DMS114 treated with DMSO at 0.1 percent for 48 hours (cell line): ENCODE results near the gene SMIM5.
A peak's percentile ranks its signal among the peaks of the same experiment; 100 is the strongest.

ENCODE experiments used
- DNase-seq: peaks from one replicate; lab custom pipeline; 2025; ENCODE audit not compliant: unreplicated experiment; lab: John Stamatoyannopoulos, UW

The SMIM5 gene

DNA sequence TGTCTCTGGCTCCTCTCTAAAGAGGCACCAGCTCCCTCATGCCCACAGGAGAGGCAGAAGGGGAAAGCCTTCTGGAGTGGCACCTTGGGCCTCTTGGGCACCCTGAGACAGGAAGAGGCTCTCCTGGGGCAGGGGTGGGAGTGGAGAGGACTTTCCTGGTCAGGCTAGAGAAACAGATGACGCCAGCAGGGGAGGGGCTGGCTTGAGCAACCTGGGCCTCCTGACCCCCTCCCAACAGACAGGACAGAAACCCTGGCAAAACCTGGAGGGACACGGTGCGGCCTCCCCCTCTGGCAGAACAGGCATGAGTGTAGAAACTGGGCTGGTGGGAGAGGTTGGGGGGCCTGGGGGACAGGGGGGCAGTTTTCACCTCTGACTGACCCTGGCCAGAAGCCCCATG, 6.1 kb downstream of the SMIM5 start:
- DNase-seq, result no peak

DNA sequence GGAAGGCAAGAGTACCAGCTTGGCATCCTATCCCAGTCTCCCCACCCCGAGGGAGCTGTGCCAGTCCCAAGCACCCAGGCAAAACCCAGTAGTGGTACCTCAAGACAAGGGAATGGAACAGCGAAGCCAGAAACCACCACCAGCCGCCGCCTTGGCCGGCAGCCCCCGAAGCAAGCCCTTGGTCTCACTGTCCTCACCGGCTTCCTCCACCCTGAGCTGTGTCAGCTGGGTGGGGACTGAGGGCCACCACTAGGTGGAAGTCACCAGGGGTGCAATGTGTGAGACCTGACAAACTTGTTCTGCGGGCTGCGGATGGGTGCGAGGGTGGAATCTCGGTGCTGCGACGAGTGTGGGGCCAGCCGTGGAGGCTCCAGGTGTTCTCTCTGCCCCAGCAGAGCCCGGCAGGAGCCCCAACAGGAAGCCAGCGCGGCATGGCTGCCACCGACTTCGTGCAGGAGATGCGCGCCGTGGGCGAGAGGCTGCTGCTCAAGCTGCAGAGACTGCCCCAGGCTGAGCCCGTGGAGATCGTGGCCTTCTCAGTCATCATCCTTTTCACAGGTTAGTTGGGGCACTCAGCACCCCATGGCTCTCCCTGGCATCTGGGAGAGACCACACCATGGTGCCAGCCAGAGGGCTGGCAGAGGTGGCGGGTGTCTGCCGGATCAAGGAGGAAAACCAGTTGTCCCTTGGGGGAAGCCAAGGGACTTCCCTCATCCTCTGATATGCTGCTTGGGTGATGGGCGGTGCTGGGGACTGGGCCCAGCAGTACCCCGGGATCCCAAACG, 6.7 kb downstream of the SMIM5 start:
- DNase-seq, result no peak

DNA sequence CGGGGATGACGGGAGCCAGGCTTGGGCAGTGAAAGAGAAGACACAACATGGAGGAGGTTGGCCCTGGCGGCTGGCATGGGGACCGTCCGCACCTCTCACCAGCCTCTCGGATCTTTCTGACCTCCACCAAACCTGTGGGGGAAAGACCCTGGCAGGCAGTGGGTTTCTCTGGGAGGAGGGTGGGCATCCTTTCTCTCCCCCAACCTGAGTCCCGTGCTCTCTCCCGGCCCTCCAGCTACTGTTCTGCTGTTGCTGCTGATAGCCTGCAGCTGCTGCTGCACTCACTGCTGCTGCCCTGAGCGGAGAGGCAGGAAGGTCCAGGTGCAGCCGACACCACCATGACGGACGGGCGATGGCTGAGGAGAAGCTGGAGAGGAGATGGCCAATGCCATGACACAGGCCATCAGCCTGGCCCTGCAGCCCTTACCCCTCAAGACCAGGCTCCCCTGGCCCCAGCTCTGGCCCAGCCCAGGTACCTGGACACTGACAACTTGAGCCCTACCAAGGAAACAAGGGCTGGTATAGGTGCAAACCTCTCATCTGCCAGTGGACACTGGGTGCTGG, 7.4 kb downstream of the SMIM5 start:
- DNase-seq, result no peak

DNA sequence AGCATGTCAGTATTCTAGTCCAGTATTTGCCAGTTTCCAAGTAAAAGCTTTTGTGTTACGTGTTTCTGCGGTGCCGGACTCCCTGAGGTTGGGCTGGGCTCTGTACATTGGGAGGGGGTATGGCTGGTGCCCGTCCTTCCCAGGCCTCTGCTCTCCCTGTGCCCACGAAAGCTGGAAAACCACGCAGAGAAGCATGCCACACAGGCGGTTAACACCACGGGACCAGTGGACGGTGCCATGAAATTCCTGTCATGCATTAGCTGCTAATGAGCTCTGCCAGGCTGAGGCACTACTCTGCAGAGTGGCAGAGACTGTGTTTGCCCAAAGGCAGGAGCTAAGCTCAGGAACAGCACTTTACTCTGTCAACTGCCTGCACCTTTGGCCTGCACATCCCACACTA, 8.1 kb downstream of the SMIM5 start:
- no peak for DNase-seq

DNA sequence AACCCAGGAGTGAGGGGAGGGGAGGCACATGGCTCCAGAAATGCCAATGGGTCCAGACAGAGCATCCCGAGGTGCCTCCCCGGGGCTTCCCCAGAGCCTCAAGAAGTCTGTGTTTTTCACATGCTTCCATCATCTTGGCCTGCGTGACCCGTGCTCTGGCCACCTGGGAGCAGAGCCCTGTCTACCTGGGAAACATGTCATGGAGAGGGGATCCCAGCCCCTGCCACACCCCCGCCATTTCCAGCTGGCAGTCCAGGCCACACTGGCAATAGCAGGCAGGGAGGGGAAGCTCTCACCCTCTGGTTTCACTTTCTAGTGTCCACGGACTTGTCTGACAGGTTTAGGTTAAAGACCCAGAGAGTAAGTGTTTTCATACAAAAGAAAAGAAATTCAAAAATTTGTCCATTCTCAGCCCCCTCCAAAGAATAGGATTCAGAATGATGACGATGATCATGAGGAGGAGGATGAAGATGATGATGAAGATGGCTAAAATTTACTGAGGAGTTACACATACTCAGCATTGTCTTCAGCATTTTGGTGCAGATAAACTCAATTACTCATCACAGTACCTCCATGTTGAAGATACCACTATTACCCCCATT, 9.0 kb downstream of the SMIM5 start:
- DNase-seq, result no peak

DNA sequence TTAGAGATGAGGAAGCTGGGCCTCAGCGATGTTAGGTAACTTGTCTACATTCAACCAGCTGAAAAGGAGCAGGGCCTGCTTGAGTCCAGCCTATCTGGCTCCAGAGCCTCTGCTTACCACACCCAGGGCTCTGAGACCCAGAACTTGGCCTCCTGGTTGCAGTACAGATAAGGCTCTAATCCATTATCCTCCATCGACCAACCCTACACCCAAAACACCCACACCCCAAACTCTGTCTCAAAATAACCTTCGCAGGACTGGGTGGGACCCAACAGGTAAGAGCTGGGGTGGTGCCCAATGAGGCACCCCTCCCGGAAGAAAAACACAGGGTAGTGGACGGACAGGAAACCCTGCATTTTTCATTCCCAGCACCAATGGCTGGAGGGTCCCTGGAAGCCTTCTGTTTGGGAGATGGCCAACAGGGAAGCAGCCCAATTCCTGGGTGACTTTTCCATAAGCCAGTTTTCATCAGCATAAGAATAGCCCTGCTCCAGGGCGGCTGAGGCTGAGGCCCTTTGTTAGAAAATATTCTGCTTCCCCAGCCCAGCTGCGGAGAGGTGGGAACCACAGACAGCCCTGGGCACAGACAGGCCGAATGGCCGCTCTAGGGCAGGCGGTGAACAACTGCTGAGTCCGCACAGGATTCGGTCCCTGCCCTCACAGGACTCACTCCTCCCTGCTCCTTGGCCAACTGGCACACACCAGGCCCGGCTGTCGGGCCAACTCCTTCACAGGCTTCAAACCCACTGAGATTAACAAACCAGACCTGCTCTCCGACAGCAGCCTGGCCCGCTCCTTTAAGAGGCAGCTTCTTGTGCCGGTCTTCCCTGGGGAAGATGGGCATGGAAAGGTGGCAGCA, 9.8 kb downstream of the SMIM5 start:
- DNase-seq, result no peak

DNA sequence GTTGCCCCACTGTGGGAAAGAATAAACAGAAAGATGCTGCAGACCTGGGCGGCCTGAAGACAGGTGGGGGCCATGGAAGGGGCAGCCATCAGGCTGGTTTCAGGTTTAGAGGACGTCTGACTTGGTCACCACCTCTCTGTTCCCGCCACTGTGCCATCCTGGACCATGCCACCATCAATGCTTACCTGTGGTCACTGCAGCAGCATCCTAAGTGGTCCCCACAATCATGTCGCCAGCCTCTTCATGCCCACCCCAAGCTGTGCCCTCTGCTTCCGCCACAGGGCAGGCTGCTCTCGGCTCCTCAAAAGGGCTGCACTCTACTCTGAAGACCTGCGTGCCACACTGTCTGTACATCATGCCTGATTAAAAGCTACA, 10.4 kb downstream of the SMIM5 start:
- no peak for DNase-seq

DNA sequence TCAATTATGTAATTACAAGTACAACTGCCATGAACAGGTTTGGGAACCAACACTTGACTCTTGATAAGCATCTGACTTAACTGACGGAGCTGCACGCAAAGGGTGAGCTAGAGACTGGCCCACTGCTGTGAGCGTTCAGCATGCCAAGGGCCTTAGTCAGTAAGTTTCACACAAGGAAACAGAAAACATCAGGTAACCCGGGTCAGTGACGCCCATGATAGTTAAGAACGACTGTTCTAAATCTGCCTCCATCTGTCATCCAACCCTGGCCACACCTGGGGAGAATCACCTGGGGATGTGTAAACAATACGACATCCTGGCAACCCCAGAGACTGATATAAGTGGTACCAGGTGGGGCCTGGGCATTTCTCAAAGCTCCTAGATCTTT, 12.3 kb downstream of the SMIM5 start:
- DNase-seq, result no peak

DNA sequence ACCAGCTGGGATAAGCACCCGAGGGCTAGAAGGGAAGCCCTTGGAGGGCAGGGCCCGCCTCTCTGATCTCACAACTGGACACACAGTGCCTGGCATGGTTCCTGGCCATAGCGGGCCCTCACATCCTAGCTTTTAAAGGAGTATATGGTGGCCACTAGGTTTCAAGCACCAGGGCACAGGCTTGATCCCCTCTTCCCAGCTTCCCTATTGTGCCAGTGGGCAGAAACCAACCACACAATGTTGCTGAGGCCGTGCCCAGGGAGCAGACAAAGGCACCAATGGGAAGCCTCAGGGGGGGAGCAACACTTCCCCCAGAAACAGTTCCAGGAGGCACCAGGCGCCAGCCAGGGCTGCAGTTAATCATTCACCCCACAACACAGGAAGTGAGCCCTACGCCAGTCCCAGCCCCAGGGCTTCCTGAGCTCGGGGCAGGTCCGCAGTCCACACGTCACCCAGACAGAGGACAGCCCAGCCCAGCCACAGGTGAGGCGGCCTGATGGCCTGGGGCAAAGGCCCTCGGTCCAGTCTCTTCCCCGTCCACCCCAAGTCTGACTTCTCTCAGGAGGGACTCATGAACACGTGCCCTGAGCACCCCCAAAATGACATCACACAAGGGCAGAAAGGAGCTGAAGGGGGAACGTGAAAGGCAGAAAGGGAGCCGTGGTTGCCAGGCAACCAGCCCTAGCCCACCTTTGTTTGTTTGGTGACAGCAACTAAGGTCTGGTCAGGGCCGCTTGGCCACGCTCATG, 12.8 kb downstream of the SMIM5 start:
- no peak for DNase-seq

DNA sequence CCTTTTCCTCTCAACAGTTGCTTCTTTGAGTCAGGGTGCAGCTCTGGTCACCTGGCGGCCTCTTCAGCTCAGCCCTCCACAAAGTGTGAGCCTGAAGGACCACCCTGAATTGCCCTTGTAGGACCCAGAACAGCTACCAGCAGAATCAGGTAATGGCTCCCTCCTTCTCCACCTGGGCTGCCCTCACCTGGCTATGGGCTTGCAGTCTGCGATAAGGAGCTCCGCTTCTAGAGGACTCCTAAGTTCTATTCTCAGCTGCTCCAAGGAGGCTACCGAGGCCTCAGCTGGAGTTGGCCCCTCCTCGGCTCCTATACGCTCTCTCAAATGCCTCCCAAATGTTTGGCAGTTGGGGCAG, 13.4 kb downstream of the SMIM5 start:
- DNase-seq, result no peak

DNA sequence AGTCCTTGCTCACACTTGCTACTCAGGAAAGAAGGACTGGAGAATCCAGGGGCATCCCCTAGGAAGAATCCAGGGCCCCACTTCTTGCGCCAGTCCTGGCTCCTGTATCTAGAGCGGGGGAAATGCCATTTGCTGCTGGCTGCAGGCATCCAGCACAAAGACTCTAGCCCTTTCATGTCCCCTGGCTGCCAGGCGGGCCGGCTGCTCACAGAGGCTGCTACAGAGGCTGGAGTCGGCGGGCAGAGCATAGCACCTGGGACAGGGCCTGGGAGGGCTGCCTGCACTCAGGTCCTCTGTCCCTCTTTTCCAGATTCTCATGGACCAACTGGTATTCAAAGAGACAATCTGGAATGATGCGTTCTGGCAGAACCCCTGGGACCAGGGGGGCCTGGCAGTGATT, 13.8 kb downstream of the SMIM5 start:
- no peak for DNase-seq

DNA sequence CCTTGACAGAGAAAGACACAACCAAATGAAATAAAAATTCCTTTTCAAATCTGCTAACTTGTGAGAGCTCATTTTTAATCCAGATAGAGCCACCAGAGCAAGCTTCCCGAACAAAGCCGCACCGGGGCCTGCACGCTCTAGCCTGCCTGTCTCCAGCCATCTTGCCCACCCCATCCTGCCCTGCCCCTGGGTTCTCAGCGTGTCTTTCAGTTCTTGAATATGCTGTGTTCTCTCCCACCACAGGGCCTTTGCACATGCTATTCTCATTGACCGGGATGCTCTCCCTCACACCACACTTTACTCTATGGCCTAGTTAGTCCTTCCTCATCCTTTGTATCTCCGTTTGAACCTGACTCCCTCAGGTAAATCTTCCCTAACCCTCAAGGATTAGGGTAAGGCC, 14.7 kb downstream of the SMIM5 start:
- no peak for DNase-seq

DNA sequence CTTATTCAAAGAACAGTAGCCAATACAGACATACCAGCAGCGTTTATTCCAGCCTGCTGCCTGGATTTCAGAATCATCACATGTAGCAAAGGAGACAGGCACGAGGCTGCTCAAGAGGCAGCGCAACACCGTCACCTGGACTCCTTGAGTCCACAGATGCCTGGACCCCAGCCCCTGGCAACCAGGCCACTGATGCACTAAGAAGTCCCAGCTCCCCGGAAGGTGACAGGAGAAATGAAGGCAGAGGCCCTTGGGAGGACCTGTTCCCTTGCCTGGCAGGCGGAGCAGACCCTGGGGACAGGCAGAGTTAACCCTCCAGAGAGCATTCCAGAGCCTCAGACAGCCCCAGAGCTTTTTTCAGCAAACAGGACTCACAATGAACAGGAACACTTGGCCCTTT, 16.5 kb downstream of the SMIM5 start:
- no peak for DNase-seq

DNA sequence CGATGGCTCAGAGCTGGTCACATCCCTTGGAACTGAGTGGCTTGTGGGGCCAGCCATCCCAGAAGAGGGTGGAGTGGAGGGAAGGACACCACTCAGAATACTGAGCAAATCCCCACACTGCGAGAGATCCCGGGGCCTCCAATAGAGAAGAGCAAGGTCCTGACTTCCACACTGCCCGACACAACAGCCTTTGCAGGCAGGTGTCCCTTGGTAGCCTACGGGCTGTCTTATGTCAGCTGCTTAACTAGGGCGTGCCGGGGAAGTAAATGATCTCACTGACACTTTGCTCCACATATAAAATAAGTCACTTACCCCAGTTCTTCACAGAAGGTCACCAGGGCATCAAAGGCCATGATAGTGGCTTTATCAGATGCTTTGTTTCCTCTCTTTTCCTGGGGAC, 17.6 kb downstream of the SMIM5 start:
- no peak for DNase-seq

DNA sequence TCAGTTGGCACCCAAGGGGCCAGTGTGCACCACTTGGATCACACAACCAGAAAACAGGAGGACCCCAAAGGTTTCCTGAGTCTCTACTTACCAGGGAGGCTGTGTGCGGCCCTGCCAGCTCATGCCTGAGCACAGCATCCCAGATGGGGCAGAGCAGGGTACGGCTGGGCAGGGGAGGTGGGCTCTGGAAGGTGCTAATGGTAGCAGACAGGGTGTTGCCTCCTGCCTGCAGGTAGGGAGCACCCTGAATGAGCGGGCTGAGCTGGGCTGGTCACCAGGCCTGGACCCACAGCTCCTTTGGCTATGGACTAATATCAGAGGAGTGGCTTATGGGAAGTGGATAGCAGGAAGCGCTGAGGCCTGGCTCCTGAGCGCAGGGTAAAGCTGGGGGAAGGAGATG, 19.1 kb downstream of the SMIM5 start:
- DNase-seq, result no peak

DNA sequence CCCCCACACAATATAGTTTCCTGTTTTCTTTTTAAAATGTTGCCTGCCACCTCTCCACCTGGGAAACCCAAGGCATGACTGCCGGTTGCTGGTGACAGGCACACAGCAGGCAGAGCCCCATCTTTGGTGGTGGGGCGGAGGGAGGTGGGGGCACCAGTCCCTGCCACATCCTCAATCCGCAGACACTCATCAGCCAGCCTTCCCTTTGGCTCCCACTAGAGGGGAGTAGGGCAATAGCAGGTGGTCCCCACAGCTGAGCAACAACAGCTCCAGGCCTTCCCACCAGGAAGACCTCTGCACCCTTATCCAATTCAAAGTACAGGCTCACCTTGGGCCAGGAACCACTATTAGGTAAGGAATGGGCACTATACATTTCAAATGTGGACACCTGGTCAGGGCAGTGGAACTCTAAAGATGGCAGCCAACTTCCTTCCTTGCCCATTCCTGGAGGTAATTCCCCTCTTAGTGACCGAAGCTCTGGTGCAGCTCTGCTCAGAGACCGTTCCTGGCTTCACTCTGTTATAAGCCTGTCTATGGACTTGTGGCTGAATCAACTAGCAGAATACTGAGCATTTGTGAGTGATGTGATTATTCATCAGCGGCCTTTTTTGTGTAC, 19.8 kb downstream of the SMIM5 start:
- DNase-seq, result peak; percentile 8

DNA sequence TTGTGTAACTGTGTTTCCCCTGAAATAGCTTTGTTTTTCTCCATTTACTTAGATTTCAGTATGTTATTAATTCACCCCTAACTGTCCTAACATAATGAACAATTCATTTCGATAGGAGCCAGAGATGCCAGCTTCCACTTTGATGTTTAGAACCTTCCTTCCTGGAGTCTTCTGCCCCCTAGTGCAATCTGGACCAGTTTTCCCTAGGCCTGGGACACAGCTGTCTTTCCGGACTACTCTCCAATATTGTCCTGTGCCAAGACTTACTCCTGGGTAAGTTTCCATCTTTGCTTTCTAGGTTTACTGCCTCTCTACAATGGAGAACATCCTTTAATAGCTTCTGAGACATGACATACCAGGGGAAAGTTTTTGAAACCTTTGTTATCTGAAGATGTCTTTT, 20.9 kb downstream of the SMIM5 start:
- no peak for DNase-seq

DNA sequence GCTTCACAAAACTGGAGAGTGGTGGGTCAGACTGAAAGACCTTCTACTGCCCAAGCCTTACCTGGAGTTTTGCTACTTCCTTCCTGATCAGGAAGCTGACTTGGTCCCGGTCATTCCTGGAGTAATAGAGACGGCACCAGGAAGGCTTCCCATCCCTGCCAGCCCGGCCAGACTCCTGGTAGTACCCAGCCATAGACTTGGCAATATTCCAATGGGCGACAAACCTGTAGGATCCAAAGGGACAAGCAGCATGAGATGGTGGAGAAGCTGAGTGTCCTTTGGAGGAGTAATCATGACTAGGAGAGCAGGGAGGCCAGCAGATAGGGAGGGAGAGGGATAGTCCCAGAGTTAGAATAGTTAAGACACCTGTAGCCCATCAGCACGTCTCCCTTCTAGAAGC, 25.0 kb downstream of the SMIM5 start:
- no peak for DNase-seq

DNA sequence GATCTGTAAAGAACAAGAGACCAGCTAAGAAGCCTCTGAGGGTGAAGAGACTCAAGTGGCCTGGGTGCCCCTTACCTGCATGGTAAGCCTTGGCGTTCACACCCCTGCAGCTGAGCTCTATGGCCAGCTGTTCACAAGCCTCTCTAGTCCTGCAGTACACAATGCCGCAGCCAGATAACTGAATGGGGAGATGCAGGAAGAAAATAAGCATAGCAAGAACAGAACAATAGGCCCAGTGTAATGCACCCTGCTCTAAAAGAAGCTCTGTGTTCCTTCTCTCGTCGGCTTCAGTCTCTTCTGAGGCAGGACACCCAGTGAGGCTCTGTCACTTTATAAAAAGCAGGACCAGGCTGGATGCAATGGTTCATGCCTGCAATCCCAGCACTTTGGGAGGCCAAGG, 28.3 kb downstream of the SMIM5 start:
- DNase-seq, result no peak

DNA sequence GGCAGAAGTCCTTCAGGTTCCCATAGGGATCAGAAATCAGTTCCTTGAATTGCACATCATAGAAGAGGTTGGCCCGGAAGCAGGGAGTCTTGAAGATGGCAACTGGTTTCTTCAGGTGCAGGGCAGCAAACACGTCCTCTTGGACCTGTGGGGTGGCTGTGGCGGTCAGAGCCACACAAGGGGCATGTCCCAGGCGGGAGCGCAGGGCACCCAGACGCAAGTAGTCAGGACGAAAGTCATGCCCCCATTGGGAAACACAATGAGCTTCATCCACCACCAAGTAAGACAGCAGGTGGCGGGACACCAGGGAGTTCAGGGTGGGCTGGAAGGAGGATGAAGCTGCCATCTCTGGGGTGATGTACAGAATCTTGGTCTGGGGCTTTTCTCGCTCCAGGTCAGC, 29.3 kb downstream of the SMIM5 start:
- DNase-seq, result no peak

DNA sequence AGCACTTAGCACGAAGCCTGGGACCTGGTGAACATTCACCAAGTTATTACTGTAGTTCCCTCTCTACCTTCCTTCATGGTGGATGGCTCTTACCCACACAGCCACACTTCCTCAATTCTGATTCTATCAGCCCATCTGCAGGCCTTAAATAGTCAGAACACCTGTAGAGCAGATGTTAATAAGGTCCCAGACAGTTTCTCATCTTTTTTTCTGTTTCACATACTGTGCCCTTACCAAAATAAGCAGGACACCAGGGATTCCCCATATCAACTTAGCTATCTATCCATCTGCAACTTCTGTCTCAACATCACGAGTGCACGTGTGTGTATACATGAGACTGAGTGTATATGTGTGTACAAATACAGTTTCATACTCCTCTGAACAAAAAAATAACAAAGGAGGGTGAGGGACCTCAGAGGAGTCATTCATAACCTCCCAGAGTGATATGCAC, 30.9 kb downstream of the SMIM5 start:
- DNase-seq, result no peak
